Measurements from ENCODE around the gene SMIM22. TPM values are rescaled to one million over a fixed set of nuclear protein-coding genes. Genes with fewer than 3 reads are reported as not detected.

SMIM22 gene, protein sequence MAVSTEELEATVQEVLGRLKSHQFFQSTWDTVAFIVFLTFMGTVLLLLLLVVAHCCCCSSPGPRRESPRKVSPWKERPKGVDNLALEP
- total RNA-seq (2022; extraction: Qiagen RNA extraction; ENCODE audit: low read depth) = not detected in 5 replicates

DNA sequence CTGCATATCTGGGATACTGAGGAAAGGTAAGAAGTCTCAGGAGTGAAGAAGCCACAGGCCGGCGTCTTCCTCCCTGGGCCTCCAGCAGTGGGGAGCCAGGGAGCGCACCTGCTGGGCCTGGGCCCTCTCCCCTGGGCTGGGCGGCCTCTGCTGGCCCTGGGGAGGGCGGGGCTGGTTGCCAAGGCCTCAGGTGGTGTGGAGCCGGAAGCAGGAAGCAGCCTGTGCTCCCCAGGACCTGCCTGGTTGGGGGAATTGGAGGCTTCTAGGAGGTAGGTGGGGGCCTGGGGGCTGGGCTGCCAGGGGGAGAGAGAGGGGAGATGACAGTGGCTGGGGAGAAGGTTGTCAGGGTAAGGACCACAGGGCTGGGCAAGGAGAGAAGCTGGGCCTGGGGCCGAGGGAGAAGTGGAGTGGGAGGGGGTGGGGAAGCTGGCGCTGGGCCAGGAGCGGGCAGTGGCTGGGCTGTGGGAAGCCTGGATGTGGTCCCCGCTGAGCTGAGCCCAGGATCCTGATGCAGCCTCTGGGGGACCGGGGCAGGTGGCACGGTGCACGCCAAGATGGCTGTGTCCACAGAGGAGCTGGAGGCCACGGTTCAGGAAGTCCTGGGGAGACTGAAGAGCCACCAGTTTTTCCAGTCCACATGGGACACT is at the start of gene SMIM22:
Gene SMIM22 (plus strand): TSS at position 189 of the 647 bp plus-strand sequence. CDS start 366 bp downstream, at position 555.

DNA sequence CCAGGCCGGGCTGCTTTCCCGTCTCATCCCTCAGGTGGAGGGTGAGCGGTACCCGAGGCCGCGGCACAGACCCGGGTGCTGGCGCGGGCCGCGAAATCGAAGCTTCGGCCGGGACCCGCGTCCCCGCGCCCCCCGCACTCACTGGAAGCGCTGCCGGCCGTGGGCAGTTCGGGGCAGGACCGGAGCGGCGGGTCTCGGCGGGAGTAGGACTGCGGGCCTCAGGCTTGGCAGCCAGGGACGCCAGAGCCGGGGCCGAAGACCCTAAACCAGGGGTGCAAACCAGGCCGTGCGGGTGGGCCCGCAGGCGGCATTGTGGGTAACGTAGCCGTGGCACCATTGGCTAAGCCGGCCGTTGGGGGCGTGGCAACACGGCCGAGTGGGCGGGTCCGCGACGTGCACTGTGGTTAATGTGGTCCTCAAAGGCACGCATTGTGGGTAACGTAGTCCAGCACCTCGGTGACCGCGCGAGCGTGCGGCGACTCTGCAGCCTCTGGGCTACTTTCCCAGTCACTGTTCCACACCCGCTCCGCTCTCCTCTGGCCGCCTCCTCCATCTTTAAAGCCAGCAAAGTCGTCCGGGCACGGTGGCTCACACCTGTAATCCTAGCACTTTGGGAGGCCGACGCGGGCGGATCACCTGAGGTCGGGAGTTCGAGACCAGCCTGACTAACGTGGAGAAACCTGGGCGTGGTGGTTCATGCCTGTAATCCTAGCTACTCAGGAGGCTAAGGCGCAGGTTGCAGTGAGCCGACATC is 28.1 kb upstream of the SMIM22 start, which contains the start of gene ZNF500:
Gene ZNF500 (minus strand): TSS at position 288 of the 754 bp plus-strand sequence. CDS start 1,184 bp downstream, outside the sequence.

DNA sequence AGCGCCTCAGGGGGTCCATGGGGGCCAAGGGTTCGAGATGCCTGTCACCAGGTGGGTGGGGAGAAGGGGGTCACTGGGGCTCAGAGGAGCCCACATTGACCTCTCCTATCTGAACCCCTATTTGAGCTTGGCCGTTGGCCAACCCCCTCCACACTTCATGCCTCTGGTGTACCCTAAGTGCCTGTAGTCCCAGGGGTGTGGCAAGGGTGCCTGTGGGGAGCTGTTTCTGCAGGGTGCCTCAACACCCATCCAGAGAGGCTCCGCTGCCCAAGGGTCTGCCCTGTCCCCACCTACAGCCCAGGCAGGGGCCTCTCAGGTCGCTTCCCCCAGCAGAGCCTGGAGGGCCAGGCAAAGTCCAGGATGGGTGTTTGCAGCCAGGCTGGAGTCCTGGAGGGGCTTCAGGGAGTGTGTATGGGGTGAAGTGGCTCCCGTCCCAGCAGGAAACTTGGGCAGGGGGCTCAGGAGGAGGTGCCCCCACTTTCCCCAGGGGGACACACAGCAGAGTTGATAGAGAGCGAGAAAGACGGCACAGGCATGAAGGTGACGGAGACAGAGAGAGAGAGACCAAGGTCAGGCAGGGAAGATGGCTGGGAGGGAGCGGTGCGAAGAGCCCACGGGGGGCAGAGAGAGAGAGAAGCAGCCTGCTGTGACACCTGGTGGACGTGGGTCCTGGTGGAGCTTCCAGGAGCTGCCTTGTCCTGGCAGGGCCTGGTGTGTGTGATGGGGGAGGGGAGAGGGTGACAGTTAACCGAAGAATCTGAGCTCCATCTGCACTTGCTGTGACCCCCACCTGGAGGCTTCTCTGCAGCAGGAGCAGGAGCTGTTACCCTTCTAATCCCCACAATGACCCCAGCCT is 7.3 kb upstream of the SMIM22 start, which contains the start of gene SEPTIN12:
Gene SEPTIN12 (minus strand): TSS at position 719 of the 856 bp plus-strand sequence. CDS start 700 bp downstream, at position 19.

GRCh38 chr16:4801962-4802658 is 6.9 kb downstream of the SMIM22 start, which contains the start of gene ROGDI:
Gene ROGDI (minus strand): TSS chr16:4802633. CDS start chr16:4802571, 62 bp downstream.

Other genes starting within 250 kb of the SMIM22 start
- 0.03 TPM in 3 of 5 replicates, not detected in the others for gene C16orf96, start 239.0 kb upstream of the SMIM22 start, total RNA-seq (2022; extraction: Qiagen RNA extraction; ENCODE audit: low read depth)
- 36.8 to 53.9 TPM (median 52.1 TPM) in 5 replicates for gene UBALD1, start 180.5 kb upstream of the SMIM22 start, total RNA-seq (2022; extraction: Qiagen RNA extraction; ENCODE audit: low read depth)
- gene MGRN1, start 170.5 kb upstream of the SMIM22 start, total RNA-seq (2022; extraction: Qiagen RNA extraction; ENCODE audit: low read depth) = 34.9 to 42.2 TPM (median 40.5 TPM) in 5 replicates
- gene NUDT16L1, start 101.8 kb upstream of the SMIM22 start, total RNA-seq (2022; extraction: Qiagen RNA extraction; ENCODE audit: low read depth) = 18.8 to 26.1 TPM (median 23.5 TPM) in 5 replicates
- gene ANKS3, start 61.1 kb upstream of the SMIM22 start, total RNA-seq (2022; extraction: Qiagen RNA extraction; ENCODE audit: low read depth) = 20.5 to 25.7 TPM (median 25.2 TPM) in 5 replicates
- gene DNAAF8, start 60.8 kb upstream of the SMIM22 start, total RNA-seq (2022; extraction: Qiagen RNA extraction; ENCODE audit: low read depth) = 0.75 to 1.1 TPM (median 0.79 TPM) in 5 replicates
- gene ZNF500, start 28.2 kb upstream of the SMIM22 start, total RNA-seq (2022; extraction: Qiagen RNA extraction; ENCODE audit: low read depth) = 7.6 to 10.6 TPM (median 8.7 TPM) in 5 replicates
- gene SEPTIN12, start 7.0 kb upstream of the SMIM22 start, total RNA-seq (2022; extraction: Qiagen RNA extraction; ENCODE audit: low read depth) = not detected in 5 replicates
- 10.4 to 16.1 TPM (median 15.1 TPM) in 5 replicates for gene ROGDI, start 7.3 kb downstream of the SMIM22 start, total RNA-seq (2022; extraction: Qiagen RNA extraction; ENCODE audit: low read depth)
- gene GLYR1, start 51.9 kb downstream of the SMIM22 start, total RNA-seq (2022; extraction: Qiagen RNA extraction; ENCODE audit: low read depth) = 38.5 to 42.8 TPM (median 41.0 TPM) in 5 replicates
- gene UBN1, start 52.1 kb downstream of the SMIM22 start, total RNA-seq (2022; extraction: Qiagen RNA extraction; ENCODE audit: low read depth) = 25.3 to 29.0 TPM (median 27.8 TPM) in 5 replicates
- 4.5 to 6.1 TPM (median 5.4 TPM) in 5 replicates for gene PPL, start 141.8 kb downstream of the SMIM22 start, total RNA-seq (2022; extraction: Qiagen RNA extraction; ENCODE audit: low read depth)
- 0.03 to 0.09 TPM (median 0.05 TPM) in 3 of 5 replicates, not detected in the others for gene SEC14L5, start 163.0 kb downstream of the SMIM22 start, total RNA-seq (2022; extraction: Qiagen RNA extraction; ENCODE audit: low read depth)
- 14.6 to 19.4 TPM (median 18.6 TPM) in 5 replicates for gene NAGPA, start 238.6 kb downstream of the SMIM22 start, total RNA-seq (2022; extraction: Qiagen RNA extraction; ENCODE audit: low read depth)

All from A549 treated with GW870086 at 1 μM for 4 hours (cell line).